Measurements from ENCODE around the gene TMEM272.

DNA sequence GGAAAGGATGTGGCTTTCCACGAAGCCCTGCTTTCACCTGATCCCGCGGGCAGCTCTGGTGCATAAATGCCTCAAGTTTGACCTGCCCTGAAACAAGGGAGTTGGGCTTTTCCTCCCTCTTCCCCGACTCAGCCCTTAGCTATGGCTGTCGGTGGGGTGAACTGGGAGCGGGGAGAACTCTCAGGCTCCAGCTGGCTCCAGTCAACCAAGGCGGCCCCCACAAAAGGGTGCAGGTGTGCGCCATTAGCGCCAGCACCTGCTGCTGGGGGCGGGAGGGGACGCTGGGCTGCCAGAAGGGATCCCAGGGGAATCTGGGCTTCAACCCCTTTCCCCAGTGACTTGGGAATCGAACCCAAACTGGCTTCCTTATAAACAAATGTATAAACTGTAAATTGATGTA is 33.9 kb downstream of the TMEM272 start:
- TF ChIP-seq, protein P1, sequence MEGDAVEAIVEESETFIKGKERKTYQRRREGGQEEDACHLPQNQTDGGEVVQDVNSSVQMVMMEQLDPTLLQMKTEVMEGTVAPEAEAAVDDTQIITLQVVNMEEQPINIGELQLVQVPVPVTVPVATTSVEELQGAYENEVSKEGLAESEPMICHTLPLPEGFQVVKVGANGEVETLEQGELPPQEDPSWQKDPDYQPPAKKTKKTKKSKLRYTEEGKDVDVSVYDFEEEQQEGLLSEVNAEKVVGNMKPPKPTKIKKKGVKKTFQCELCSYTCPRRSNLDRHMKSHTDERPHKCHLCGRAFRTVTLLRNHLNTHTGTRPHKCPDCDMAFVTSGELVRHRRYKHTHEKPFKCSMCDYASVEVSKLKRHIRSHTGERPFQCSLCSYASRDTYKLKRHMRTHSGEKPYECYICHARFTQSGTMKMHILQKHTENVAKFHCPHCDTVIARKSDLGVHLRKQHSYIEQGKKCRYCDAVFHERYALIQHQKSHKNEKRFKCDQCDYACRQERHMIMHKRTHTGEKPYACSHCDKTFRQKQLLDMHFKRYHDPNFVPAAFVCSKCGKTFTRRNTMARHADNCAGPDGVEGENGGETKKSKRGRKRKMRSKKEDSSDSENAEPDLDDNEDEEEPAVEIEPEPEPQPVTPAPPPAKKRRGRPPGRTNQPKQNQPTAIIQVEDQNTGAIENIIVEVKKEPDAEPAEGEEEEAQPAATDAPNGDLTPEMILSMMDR (CRISPR knock-in tag; IDR thresholded peaks at IDR 0.05) = no peak
- TF ChIP-seq NRL (CRISPR knock-in tag; IDR thresholded peaks at IDR 0.05; ENCODE audit: borderline replicate concordance) (no peak), EZH2 (conservative IDR thresholded peaks at IDR 0.05; ENCODE audit: low read depth, low read length) (no peak), POLR2A (IDR thresholded peaks at IDR 0.05; ENCODE audit: insufficient read depth in 1 of 2, low read depth in 2 of 2, low read length in 2 of 2) (no peak), ZNF274 (CRISPR knock-in tag; IDR thresholded peaks at IDR 0.05) (no peak), YY1 (IDR thresholded peaks at IDR 0.05; ENCODE audit: insufficient read depth, insufficient replicate concordance, low read depth, low read length) (no peak), ZNF549 (CRISPR knock-in tag; IDR thresholded peaks at IDR 0.05) (no peak), MAZ (IDR thresholded peaks at IDR 0.05; ENCODE audit: borderline replicate concordance, low read depth, low read length) (no peak), MAZ (CRISPR knock-in tag; IDR thresholded peaks at IDR 0.05; ENCODE audit: low read depth) (no peak)
- TF ChIP-seq, protein P2, sequence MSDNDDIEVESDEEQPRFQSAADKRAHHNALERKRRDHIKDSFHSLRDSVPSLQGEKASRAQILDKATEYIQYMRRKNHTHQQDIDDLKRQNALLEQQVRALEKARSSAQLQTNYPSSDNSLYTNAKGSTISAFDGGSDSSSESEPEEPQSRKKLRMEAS (IDR thresholded peaks at IDR 0.05) = no peak

All from HepG2 (cell line).